ENCODE results near the gene TTI1. TPM values are rescaled to one million over a fixed set of nuclear protein-coding genes. Genes with fewer than 3 reads are reported as not detected.

The TTI1 gene
- total and polyA plus RNA-seq, 7 donors, result 11.4 to 29.7 (median 15.4) TPM

DNA sequence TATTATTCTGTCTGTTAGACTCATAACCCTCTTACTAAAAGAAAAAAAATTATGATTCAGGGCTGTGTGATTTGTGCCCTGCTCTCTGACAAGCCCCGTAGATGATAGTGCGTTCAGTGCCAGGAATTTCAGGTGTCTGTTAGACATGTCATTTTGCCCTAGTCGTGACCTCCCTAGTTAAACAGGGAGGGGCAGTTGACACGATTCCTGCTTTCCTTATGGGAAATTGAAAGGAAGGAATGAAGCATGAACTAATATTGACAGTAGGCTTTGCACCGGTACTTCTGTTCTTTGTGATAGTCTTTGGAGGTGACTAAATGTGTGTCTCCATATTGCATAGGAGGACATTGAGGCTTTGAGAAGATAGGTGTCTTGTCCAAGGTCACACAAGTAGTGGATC is 26.6 kb upstream of the TTI1 start:
- Histone ChIP-seq H3K4me1 (peaks cover 21% of the 10 kb centered on the region), H3K9me3 (no peaks in the 10 kb centered on the region), H3K27ac (no peak overlapping the region), H3K36me3 (ENCODE audit: insufficient read depth in 1 of 2, low read depth in 1 of 2) (peaks cover 21 to 71% of the 10 kb centered on the region in 2 donors), H3K4me3 (no peak overlapping the region), H3K27me3 (ENCODE audit: insufficient read depth in 3 of 3, low read length in 2 of 3) (no peaks in the 10 kb centered on the region)
- DNase-seq (no peak), ATAC-seq (no peak)
- 65 to 83% (median 76%) methylated on average over 5 of the region's 5 CpGs for WGBS, 3 donors
- TF ChIP-seq, protein P1, sequence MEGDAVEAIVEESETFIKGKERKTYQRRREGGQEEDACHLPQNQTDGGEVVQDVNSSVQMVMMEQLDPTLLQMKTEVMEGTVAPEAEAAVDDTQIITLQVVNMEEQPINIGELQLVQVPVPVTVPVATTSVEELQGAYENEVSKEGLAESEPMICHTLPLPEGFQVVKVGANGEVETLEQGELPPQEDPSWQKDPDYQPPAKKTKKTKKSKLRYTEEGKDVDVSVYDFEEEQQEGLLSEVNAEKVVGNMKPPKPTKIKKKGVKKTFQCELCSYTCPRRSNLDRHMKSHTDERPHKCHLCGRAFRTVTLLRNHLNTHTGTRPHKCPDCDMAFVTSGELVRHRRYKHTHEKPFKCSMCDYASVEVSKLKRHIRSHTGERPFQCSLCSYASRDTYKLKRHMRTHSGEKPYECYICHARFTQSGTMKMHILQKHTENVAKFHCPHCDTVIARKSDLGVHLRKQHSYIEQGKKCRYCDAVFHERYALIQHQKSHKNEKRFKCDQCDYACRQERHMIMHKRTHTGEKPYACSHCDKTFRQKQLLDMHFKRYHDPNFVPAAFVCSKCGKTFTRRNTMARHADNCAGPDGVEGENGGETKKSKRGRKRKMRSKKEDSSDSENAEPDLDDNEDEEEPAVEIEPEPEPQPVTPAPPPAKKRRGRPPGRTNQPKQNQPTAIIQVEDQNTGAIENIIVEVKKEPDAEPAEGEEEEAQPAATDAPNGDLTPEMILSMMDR (IDR thresholded peaks at IDR 0.05), result no peak
- intact Hi-C loops (cut with DNase I), result loop anchor here (2.0 to 10.0 kb wide), 3 partner anchors 105 to 255 kb away; partner anchors contain the start of gene TGM2 (in 1 of the 2)

DNA sequence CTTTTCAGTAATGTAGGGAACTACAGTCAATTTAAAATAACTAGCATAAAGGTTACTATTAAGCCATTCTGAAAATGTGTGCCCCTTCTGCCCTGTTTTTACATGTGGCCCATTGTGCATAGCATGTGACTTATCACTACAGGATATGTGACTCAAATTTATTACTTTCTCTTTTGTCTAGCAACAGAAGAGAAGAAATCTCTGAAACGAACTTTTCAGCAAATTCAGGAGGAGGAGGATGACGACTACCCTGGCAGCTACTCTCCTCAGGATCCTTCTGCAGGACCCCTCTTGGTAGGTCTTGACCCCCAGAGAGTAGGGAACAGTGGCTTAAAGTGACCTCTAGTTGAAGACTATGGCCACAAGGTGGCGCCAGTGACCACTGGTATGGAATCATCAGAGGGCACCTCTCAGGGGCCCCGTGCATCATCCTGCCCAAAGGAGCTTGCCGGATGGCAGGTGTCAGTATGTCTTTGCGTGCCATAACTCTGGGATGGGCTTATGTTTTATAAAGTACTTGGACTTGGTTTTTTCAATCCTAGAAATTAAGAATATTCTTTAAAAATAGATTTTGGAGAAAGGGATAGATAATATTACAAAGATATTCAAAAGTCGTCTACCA is 24.2 kb upstream of the TTI1 start:
- peak; percentile 84 to 92 for DNase-seq
- 10 to 18% (median 10%) methylated on average over 7 of the region's 7 CpGs for WGBS, 3 donors
- Histone ChIP-seq H3K27me3 (ENCODE audit: insufficient read depth in 3 of 3, low read length in 2 of 3) (no peaks in the 10 kb centered on the region), H3K4me1 (peaks cover 35% of the 10 kb centered on the region), H3K36me3 (ENCODE audit: insufficient read depth in 1 of 2, low read depth in 1 of 2) (peaks cover 24 to 58% of the 10 kb centered on the region in 2 donors), H3K4me3 (no peak overlapping the region), H3K27ac (peak overlapping the region; percentile 23), H3K9me3 (no peaks in the 10 kb centered on the region)
- TF ChIP-seq, protein P1 (IDR thresholded peaks at IDR 0.05), result peak; percentile 96
- intact Hi-C loops (cut with DNase I), result loop anchor here (1.0 to 5.0 kb wide), 2 partner anchors 108 to 165 kb away; partner anchors contain the start of gene TGM2 (in 1 of the 2)
- ATAC-seq, result peak; percentile 92 to 94 (median 94)

DNA sequence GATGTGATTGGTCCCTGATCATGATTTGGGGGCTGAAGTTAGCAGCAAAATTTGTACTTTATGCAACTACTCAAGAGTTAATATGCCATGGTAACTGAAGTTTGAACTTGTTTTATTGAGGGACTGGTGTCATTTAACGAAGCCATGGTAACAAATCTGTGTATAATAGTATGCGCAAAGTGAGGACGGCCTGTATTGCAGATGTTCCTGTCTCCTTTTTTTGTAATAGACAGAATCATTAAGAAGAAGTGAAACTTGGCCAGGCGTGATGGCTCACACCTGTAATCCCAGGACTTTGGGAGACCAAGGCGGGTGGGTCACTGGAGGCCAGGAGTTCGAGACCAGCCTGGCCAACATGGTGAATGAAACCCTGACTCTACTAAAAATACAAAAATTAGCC is 22.6 kb upstream of the TTI1 start:
- DNase-seq, result no peak
- Histone ChIP-seq H3K27ac (no peak overlapping the region), H3K27me3 (ENCODE audit: insufficient read depth in 3 of 3, low read length in 2 of 3) (no peaks in the 10 kb centered on the region), H3K4me1 (peaks cover 45% of the 10 kb centered on the region), H3K36me3 (ENCODE audit: insufficient read depth in 1 of 2, low read depth in 1 of 2) (peaks cover 19 to 48% of the 10 kb centered on the region in 2 donors), H3K9me3 (no peaks in the 10 kb centered on the region), H3K4me3 (no peak overlapping the region)
- TF ChIP-seq, protein P1 (IDR thresholded peaks at IDR 0.05), result no peak
- no peak for ATAC-seq
- 77 to 93% (median 83%) methylated on average over 6 of the region's 6 CpGs for WGBS, 3 donors
- intact Hi-C loops (cut with DNase I), result loop anchor here (1.0 to 5.0 kb wide), 2 partner anchors 163 to 166 kb away; no protein-coding TSS in a partner anchor

DNA sequence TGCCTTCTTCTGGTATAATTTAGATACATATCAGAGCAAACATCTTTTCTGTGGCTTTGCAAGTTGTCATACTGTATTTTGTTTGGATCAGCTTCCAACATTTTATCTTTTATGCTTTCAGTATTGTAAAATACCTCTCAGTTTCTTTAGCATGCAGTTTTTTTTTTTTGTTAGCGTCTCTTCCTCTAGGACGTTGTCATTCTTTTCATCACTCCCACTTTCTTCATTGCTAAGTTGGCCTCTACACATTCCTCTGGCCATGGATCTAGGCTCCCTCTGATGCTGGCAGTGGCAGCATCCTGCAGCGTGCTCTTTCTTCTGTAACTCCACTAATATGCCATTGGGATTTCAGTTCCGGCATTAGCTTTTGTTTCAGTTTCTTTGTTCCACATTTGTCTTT is 22.0 kb upstream of the TTI1 start:
- H3K27ac ChIP-seq, result no peak overlapping the region
- no peak overlapping the region for H3K4me3 ChIP-seq
- DNase-seq (no peak), ATAC-seq (no peak)
- peaks cover 16 to 47% of the 10 kb centered on the region in 2 donors for H3K36me3 ChIP-seq (ENCODE audit: insufficient read depth in 1 of 2, low read depth in 1 of 2)
- TF ChIP-seq, protein P1 (IDR thresholded peaks at IDR 0.05), result no peak
- WGBS, 3 donors, result 44 to 54% (median 48%) methylated on average over 4 of the region's 4 CpGs
- intact Hi-C loops (cut with DNase I), result loop anchor here in 1 of 2 donors (5.0 kb wide), 1 partner anchor 167 kb away; no protein-coding TSS in a partner anchor
- no peaks in the 10 kb centered on the region for H3K9me3 ChIP-seq
- H3K4me1 ChIP-seq, result peaks cover 47% of the 10 kb centered on the region
- H3K27me3 ChIP-seq (ENCODE audit: insufficient read depth in 3 of 3, low read length in 2 of 3), result no peaks in the 10 kb centered on the region
